DOHH2 (cell line): ENCODE results near the gene CHCHD3.

Experiments
- H3F3A ChIP-seq: fragments of 200-600 bp; sonication (generic), shearing (Covaris generic); 2 replicates; pipeline ENCODE4 v1.6.0; 2016; ENCODE audit warnings: antibody characterized with exemption, mild to moderate bottlenecking; ENCODE audit not compliant: control insufficient read depth, insufficient read depth
- H3K27ac ChIP-seq: fragments of 200-600 bp; sonication (generic); 2 replicates; pipeline ENCODE4 v1.5.1; 2014; ENCODE audit warnings: low read depth, mild to moderate bottlenecking, low read length, moderate library complexity
- H3K27me3 ChIP-seq: fragments of 200-600 bp; sonication (generic); 2 replicates; pipeline ENCODE4 v1.6.1; 2014; ENCODE audit warnings: mild to moderate bottlenecking, low read length, mixed read lengths; ENCODE audit not compliant: control insufficient read depth
- H3K36me3 ChIP-seq: fragments of 200-600 bp; sonication (generic); 2 replicates; pipeline ENCODE4 v1.6.1; 2014; ENCODE audit warnings: mild to moderate bottlenecking, low read length, moderate library complexity, mixed read lengths; ENCODE audit not compliant: control insufficient read depth
- H3K4me1 ChIP-seq: fragments of 200-600 bp; sonication (generic); 2 replicates; pipeline ENCODE4 v1.6.1; 2014; ENCODE audit warnings: mild to moderate bottlenecking, low read length, mixed read lengths; ENCODE audit not compliant: control insufficient read depth
- H3K4me2 ChIP-seq: fragments of 200-600 bp; sonication (generic); 2 replicates; pipeline ENCODE4 v1.6.0; 2014; ENCODE audit warnings: mild to moderate bottlenecking, low read length, moderate library complexity
- H3K4me3 ChIP-seq: fragments of 200-600 bp; sonication (generic); 2 replicates; pipeline ENCODE4 v1.5.1; 2014; ENCODE audit warnings: mild to moderate bottlenecking, low read length, mixed read lengths
- H3K79me2 ChIP-seq: fragments of 200-600 bp; sonication (generic); 2 replicates; pipeline ENCODE4 v1.6.1; 2014; ENCODE audit warnings: mild to moderate bottlenecking, low read length, mixed read lengths; ENCODE audit not compliant: control insufficient read depth
- H3K9me2 ChIP-seq: fragments of 200-600 bp; sonication (generic); replicated peaks from 2 replicates; pipeline ENCODE4 v1.6.1; 2014; ENCODE audit warnings: mild to moderate bottlenecking, low read length, mixed read lengths; ENCODE audit not compliant: control insufficient read depth
- H3K9me3 ChIP-seq: fragments of 200-600 bp; sonication (generic); 2 replicates; pipeline ENCODE4 v1.6.1; 2014; ENCODE audit warnings: antibody characterized with exemption, low read length, mixed read lengths; ENCODE audit not compliant: control insufficient read depth, insufficient read depth
- H4K20me1 ChIP-seq: fragments of 200-600 bp; sonication (generic); 2 replicates; pipeline ENCODE4 v1.6.0; 2014; ENCODE audit warnings: low read depth, mild to moderate bottlenecking, antibody characterized with exemption, low read length, moderate library complexity; ENCODE audit not compliant: control insufficient read depth, insufficient read depth
- CTCF ChIP-seq: fragments of 200-600 bp; sonication (generic); IDR thresholded peaks from one replicate; pipeline ENCODE4 v1.5.1; 2014; ENCODE audit warnings: antibody characterized with exemption, mild to moderate bottlenecking, low read depth, low read length; ENCODE audit not compliant: poor library complexity, severe bottlenecking
- EZH2phosphoT487 ChIP-seq: fragments of 200-600 bp; sonication (generic); IDR thresholded peaks from 2 replicates; pipeline ENCODE4 v1.6.1; 2017; ENCODE audit warnings: borderline replicate concordance, mild to moderate bottlenecking, antibody characterized with exemption, low read length, moderate library complexity, mixed read lengths

CHCHD3 gene

GRCh38 chr7:132991615-132992587 is 90.0 kb downstream of the CHCHD3 start:
- Histone ChIP-seq H3K27ac (no peak overlapping the region), H3K9me3 (peaks cover 7% of the 10 kb centered on the region; the same call in 1 of the 2 replicates), H3K36me3 (no peaks in the 10 kb centered on the region), H3K27me3 (no peaks in the 10 kb centered on the region), H3K4me2 (no peak overlapping the region), H3K79me2 (peaks cover 63% of the 10 kb centered on the region), H3K9me2 (no peaks in the 10 kb centered on the region), H3F3A (no peaks in the 10 kb centered on the region), H4K20me1 (no peaks in the 10 kb centered on the region), H3K4me3 (no peak overlapping the region), H3K4me1 (no peaks in the 10 kb centered on the region)
- TF ChIP-seq EZH2phosphoT487 (no peak), CTCF (no peak)

- Histone ChIP-seq H3K4me1 (no peaks in the 10 kb centered on the region), H3K9me2 (no peaks in the 10 kb centered on the region), H3K36me3 (no peaks in the 10 kb centered on the region), H3K27me3 (no peaks in the 10 kb centered on the region), H3K4me3 (no peak overlapping the region), H4K20me1 (no peaks in the 10 kb centered on the region), H3K4me2 (no peak overlapping the region), H3K79me2 (peaks cover 31% of the 10 kb centered on the region), H3K9me3 (peaks cover 12% of the 10 kb centered on the region; the same call in 1 of the 2 replicates), H3F3A (no peaks in the 10 kb centered on the region), H3K27ac (no peak overlapping the region)
- no peak for TF ChIP-seq EZH2phosphoT487
- no peak for TF ChIP-seq CTCF
Observed at GRCh38 chr7:132988117-132988516, 93.8 kb downstream of the CHCHD3 start.

GRCh38 chr7:132980402-132980801 is 101.5 kb downstream of the CHCHD3 start:
- Histone ChIP-seq H3K36me3 (no peaks in the 10 kb centered on the region), H3K79me2 (peaks cover 40% of the 10 kb centered on the region), H3F3A (no peaks in the 10 kb centered on the region), H3K4me3 (no peak overlapping the region), H4K20me1 (peaks cover 3% of the 10 kb centered on the region; the same call in 1 of the 2 replicates), H3K9me3 (no peaks in the 10 kb centered on the region), H3K4me1 (0 out of 2 replicates have a peak, but pooled peaks cover 3% of the 10 kb centered on the region), H3K9me2 (no peaks in the 10 kb centered on the region), H3K27ac (no peak overlapping the region), H3K4me2 (no peak overlapping the region), H3K27me3 (no peaks in the 10 kb centered on the region)
- no peak for TF ChIP-seq CTCF
- no peak for TF ChIP-seq EZH2phosphoT487
